GM18858 (cell line): ENCODE measurements around the gene PPP1CA.
"Not testable (repeated sequence)": the region's sequence is repeated elsewhere in the genome, so short reads cannot be mapped to it uniquely, and the experiment has no call there.

Experiments used
- ATAC-seq: cut with Tn5 transposase; IDR thresholded peaks from one replicate; pipeline ENCODE4 v1.9.1; 2021; ENCODE audit not compliant: unreplicated experiment

PPP1CA gene

GRCh38 chr11:67435031-67435726 lies 33.5 kb upstream of the PPP1CA start:
- no peak for ATAC-seq

DNA sequence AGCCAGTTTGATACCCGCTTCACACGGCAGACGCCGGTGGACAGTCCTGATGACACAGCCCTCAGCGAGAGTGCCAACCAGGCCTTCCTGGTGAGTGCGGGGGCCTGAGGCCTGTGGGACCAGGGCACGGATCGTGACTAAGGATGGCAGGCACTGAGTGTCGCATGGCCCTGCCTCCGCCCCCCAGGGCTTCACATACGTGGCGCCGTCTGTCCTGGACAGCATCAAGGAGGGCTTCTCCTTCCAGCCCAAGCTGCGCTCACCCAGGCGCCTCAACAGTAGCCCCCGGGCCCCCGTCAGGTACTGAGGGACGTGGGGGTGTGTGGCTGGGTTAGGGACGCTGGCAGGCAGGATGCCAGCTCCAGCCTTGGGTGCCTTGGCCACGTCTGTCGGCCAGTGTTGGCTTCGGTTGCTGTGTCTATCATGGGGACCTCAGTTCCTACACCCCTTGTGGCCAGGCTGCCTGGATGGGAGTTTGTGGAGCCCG lies 32.8 kb upstream of the PPP1CA start:
- no peak for ATAC-seq

DNA sequence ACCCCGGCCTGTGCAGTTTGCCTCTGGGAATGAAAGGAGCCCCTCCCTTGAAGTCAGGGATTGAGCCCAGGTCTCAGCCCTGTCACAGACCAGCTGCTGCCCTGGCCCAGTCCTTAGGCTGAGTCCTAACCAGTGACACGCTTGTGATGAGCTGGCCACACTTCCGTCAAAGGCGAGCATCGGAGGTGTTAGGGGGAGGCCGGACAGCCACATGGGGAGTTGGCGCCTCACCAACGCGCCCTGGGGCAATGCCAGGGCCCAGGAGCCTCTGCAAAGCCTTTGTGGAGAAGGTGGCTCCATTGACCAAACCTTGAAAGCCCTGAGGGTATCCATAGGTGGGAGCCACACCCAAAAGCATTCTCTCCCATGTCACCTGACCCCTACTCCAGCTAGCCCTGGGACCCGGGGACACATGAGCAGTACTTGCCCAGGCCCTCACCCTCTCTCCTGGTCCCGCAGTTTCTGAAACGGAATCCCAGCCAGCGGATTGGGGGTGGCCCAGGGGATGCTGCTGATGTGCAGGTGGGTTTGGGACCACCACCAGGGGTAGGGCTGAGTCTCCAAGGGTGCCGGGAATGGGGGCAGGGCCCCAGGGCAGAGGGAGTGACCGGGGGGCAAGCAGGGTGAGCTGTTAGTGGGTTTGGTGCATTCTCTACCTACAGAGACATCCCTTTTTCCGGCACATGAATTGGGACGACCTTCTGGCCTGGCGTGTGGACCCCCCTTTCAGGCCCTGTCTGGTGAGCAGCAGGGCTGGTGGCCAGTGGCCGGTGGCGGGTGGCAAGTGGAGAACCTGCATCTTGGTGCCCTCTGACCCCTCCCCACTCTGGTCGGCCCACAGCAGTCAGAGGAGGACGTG lies 32.1 kb upstream of the PPP1CA start:
- ATAC-seq, result no peak

GRCh38 chr11:67432655-67433349 lies 31.1 kb upstream of the PPP1CA start:
- no peak for ATAC-seq

GRCh38 chr11:67431346-67432249 lies 29.9 kb upstream of the PPP1CA start:
- no peak for ATAC-seq

DNA sequence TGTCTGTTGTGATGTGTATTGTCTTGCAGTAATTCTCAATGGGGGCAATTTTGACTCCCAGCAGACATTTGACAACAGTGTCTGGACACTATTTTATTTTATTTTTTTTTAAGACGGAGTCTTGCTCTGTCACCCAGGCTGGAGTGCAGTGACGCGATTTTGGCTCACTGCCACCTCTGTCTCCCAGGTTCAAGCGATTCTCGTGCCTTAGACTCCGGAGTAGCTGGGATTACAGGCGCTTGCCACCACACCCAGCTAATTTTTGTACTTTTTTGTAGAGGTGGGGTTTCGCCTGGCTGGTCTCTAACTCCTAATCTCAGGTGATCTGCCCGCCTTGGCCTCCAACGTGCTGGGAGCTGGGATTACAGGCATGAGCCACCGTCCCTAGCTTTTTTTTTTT lies 28.1 kb upstream of the PPP1CA start:
- ATAC-seq, result no peak

GRCh38 chr11:67429038-67429668 lies 27.5 kb upstream of the PPP1CA start:
- ATAC-seq, result no peak

GRCh38 chr11:67428052-67429001 lies 26.7 kb upstream of the PPP1CA start, which contains the start of gene RPS6KB2:
Gene RPS6KB2 (plus strand): TSS chr11:67428494. CDS start chr11:67428546, 52 bp downstream.
- peak; percentile 75 for ATAC-seq

DNA sequence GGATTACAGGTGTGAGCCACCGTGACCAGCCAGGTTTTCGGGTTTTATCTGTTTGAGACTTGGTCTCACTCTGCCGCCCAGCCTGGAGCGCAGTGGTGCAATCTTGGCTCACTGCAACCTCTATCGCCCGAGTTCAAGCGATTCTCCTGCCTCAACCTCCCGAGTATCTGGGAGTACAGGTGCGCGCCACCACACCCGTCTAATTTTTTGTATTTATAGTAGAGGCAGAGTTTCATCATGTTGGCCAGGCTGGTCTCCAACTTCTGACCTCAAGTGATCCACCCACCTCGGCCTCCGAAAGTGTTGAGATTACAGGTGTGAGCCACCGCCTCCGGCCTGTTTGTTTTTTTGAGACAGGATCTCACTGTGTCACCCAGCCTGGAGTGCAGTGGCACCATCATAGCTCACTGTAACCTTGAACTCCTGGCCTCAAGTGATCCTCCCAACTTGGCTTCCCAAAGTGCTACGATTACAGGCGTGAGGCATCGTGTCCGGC lies 25.8 kb upstream of the PPP1CA start:
- not testable (repeated sequence) for ATAC-seq

DNA sequence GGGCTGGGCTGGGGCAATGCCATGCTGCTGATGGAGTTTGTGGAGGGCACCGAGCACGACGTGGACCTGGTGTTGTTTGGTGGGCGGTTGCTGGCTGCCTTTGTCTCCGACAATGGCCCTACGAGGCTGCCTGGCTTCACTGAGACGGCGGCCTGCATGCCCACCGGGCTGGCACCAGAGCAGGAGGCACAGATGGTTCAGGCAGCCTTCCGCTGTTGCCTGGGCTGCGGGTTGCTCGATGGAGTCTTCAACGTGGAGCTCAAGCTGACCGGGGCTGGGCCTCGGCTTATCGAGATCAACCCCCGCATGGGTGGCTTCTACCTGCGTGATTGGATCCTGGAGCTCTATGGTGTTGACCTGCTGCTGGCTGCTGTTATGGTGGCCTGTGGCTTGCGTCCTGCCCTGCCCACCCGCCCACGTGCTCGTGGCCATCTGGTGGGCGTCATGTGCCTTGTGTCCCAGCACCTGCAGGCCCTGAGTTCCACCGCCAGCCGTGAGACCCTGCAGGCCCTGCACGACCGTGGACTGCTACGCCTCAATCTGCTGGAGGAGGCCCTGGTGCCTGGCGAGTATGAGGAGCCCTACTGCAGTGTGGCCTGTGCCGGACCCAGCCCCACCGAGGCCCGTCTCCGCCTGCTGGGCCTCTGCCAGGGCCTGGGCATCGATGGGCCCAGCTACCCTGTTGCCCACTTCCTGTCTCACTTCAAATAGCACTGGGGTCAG lies 22.4 kb upstream of the PPP1CA start:
- ATAC-seq, result no peak

DNA sequence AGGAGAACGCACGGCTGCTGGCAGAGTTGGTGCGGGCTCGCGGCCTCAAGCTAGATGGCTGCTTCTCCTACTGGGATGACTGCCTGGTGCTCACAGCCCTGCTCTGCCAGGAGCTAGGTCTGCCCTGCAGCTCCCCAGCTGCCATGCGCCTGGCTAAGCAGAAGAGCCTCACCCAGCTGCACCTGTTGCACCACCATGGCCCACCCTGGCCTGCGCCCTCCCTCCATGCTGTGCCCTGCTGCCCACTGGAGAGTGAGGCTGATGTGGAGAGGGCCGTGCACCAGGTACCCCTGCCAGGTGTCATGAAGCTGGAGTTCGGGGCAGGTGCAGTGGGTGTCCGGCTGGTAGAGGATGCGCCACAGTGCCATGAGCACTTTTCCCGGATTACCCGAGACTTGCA lies 21.8 kb upstream of the PPP1CA start:
- ATAC-seq, result no peak

- ATAC-seq, result no peak
Observed at GRCh38 chr11:67422891-67423290, 21.2 kb upstream of the PPP1CA start.

DNA sequence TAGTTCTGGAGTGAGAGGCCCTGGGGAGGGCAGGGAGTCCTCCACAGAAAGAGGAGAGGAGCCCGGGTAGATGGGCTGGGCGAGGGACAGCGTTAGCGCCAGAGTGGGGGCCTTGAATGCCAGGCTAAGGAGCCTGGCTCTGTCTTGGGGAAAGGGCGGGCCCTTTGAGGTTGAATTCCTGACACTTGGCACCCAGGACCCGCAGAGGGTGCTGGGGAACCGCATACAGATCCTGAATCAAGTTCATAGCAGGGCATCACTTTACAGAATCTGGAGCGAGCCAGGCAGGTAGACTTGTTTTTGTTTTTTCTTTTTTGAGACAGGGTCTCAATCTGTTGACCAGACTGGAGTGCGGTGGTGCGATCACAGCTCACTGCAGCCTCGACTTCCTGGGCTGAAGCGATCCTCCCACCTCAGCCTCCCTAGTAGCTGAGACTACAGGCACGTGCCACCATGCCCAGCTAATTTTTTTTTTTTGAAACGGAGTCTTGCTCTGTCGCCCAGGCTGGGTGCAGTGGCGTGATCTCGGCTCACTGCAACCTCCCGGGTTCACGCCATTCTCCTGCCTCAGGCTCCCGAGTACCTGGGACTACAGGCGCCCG lies 19.9 kb upstream of the PPP1CA start:
- ATAC-seq, result no peak

DNA sequence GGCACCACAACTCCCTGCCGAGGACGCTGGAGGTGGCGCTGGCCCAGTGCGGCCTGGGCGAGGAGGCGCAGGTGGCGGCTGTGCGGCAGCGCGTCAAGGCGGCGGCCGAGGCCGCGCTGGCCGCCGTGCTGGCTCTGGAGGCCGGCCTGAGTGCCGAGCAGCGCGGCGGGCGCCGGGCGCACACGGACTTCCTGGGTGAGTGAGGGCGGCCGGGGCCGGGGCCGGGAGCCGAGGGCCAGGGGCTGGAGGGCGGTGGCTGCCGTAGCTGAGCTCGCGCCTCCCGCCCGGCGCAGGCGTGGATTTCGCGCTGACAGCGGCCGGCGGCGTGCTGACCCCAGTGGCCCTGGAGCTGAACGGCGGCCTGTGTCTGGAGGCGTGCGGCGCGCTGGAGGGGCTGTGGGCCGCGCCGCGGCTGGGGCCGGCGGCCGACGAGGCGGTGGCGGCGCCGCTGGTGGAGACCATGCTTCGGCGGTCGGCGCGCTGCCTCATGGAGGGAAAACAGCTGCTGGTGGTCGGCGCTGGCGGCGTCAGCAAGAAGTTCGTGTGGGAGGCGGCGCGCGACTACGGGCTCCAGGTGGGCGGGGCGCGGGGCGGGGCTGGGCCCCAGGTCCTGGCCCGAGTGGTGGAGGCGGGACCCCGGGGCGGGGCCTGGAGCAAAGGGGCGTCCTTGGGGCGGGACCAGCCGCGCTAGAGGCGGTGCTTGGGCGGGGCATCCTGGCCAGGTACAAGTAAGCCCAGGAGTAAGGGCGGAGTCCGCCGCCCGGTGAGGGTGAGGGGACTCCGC lies 19.2 kb upstream of the PPP1CA start:
- peak; percentile 53 for ATAC-seq

DNA sequence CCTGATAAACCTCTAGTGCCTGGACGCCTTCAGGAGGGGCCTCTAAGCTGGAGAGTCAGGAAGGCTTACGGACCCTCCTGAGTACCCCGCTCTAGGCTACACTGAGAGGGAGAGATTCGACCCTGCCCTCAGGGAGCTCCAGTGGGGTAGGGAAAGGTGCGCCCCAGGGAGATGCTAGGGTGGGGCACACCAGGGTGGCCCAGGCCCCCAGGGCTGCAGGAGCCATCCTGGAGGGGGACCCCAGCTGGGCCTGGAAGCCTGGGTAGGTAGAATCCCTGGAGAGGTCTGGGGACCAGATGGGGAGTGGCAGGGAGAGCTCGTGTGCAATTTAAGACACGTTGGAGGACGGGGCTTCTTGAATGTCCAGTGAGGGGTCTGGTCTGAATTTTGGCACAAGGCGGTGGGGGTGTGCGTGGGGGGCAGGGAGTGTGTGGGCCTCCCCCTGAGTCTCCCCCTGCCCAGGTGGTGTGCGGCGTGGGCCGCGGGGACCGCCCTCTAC lies 18.5 kb upstream of the PPP1CA start:
- ATAC-seq, result no peak

DNA sequence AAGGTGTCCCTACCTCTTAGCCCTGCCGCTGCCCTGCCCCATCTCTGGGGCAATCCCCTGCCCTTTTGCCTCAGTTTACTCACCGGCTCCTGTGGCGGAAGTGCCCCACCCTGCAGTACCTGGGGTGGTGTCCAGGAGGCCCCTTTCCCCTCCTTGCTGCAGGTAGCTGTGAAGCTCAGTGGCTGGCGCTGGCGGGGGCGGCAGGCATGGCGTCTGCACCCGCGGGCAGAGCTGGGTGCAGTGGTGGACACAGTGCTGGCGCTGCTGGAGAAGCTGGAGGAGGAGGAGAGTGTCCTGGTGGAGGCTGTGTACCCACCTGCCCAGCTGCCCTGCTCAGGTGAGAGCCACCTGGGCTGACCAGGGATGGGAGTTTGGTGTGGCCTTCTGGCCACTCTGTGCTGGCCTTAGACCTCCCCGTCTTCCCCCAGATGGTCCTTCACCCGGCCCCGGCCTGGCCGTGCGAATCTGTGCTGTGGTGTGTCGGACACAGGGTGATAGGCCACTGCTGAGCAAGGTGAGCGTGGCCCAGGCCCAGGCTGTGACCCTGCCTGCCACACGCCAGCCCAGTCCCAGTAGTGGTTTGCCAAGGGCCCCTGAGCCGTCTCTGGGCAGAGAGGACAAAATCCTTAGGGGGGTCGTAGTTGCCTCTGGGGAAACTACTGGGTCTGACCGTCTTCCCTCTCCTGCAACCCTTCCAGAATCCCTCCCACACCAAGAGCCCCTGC lies 17.8 kb upstream of the PPP1CA start:
- ATAC-seq, result no peak
